Psoas muscle (tissue), 8 donors: ENCODE data around the gene ZBTB46. TPM values are rescaled to one million over a fixed set of nuclear protein-coding genes. Genes with fewer than 3 reads are reported as not detected.
A peak's percentile ranks its signal among the peaks of the same experiment; 100 is the strongest.

Experiments used
- ATAC-seq, 4 donors: fragments of 200-7000 bp; cut with Tn5 transposase; one replicate each; pipeline ENCODE4 v1.9.1; 2020; ENCODE audit warnings: moderate library complexity in 3 of 4, mild to moderate bottlenecking in 2 of 4
- DNase-seq, 2 donors: peaks; one replicate each; pipeline ENCODE4 v3.0.0-alpha.2; 2020
- H3K27ac ChIP-seq: fragments of 200-600 bp; one replicate; pipeline ENCODE4 v1.8.0; 2022
- H3K27me3 ChIP-seq, 3 donors: fragments of 200-600 bp in 1 of 3; one replicate each; pipeline versions ENCODE4 v1.6.1 to v1.8.0; 2013 to 2022; ENCODE audit warnings: low read length in 2 of 3, mild to moderate bottlenecking in 2 of 3, moderate library complexity in 1 of 3; ENCODE audit not compliant: insufficient read depth in 3 of 3
- H3K36me3 ChIP-seq, 2 donors: fragments of 200-600 bp in 1 of 2; one replicate each; pipeline versions ENCODE4 v1.6.1 to v1.8.0; 2013 to 2022; ENCODE audit warnings: low read depth in 1 of 2, mild to moderate bottlenecking in 1 of 2, moderate library complexity in 1 of 2; ENCODE audit not compliant: insufficient read depth in 1 of 2
- H3K4me1 ChIP-seq: fragments of 200-600 bp; one replicate; pipeline ENCODE4 v1.8.0; 2022
- H3K4me3 ChIP-seq: fragments of 200-600 bp; one replicate; pipeline ENCODE4 v1.8.0; 2022; ENCODE audit warnings: mild to moderate bottlenecking
- H3K9me3 ChIP-seq: fragments of 200-600 bp; one replicate; pipeline ENCODE4 v1.8.0; 2022
- WGBS, 3 donors: extraction: QIAGEN DNeasy Blood & Tissue Kit; methylation state at CpG; one replicate each; pipeline versions ENCODE4 v1.1.6 to v1.1.7; 2013; 5-methylcytosine and 5-hydroxymethylcytosine counted together
- intact Hi-C, 2 donors: fragments of 100-400 bp; cut with DNase I; formaldehyde crosslinking; loops; one replicate each; pipeline versions ENCODE4 v1.11.0 to v1.14.2; 2022
- polyA plus RNA-seq, 3 donors: library from polyadenylated mRNA; stranded (reverse); fragments of 200-250 nt; gene quantifications; one replicate each; pipeline ENCODE4 v1.2.3, GENCODE V29; 2013
- total RNA-seq, 4 donors: library from RNA; stranded (reverse); fragmentation: NEBNext Ultra II Directional in 2 of 4; extraction: Animal tissue kit (Norgen Biotek cat#: 25700) in 2 of 4; gene quantifications; one replicate each; pipeline versions ENCODE4 v1.2.1 to v1.2.4, GENCODE V29; 2021 to 2023
- TF ChIP-seq, protein P1 (sequence below): fragments of 200-600 bp; IDR thresholded peaks from one replicate; pipeline ENCODE4 v1.8.0; 2022; ENCODE audit warnings: antibody characterized with exemption
- donor health status: healthy with polysubstance abuse.
- donor health status: DM: no; HTN: no; CAD: no; lungs with moderate emphysema.
- donor health status: Bipolar disorder and iron deficiency.
- donor health status: healthy.
- donor health status: DM: yes; HTN: yes; CAD: no.
- donor health status: DM: no; HTN: no; CAD: no.
- donor health status: DM: no; HTN: no; CAD: no.
- donor health status: DM: yes; HTN: yes; CAD: no.

ZBTB46 gene
- total and polyA plus RNA-seq, 7 donors = 1.3 to 6.4 (median 4.5) TPM

DNA sequence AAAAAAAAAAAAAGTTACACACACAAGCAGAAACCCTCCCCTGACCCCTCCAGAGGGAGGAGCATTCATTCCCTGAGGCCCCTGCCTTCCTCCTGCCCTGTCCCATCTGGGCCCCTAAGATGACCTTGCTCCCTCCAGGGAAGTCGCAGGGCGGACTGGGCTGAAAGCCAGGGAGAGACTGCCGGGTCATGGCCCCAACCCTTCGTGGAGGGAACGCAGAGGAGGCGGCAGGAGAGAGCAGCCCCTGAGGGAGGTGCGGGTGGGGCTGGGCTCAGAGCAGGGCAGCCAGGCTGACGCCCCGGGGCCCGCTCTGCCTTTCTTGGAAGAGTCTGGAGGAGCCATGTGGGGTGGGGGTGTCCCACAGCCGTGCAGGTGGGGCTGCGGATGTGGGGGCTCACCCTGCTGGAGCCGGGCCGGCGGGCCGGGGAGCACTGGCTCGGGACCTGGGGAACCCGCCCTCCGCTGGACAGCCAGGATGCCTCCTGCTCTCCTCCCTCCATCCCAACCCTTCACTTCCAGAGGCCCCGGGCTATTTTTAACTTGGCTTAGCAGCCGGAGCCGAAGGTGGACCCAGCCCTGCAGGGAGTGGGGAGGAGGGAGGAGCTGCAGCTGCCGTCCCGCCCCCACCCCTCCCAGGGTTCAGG lies 15.2 kb upstream of the ZBTB46 start:
- TF ChIP-seq, protein P1, sequence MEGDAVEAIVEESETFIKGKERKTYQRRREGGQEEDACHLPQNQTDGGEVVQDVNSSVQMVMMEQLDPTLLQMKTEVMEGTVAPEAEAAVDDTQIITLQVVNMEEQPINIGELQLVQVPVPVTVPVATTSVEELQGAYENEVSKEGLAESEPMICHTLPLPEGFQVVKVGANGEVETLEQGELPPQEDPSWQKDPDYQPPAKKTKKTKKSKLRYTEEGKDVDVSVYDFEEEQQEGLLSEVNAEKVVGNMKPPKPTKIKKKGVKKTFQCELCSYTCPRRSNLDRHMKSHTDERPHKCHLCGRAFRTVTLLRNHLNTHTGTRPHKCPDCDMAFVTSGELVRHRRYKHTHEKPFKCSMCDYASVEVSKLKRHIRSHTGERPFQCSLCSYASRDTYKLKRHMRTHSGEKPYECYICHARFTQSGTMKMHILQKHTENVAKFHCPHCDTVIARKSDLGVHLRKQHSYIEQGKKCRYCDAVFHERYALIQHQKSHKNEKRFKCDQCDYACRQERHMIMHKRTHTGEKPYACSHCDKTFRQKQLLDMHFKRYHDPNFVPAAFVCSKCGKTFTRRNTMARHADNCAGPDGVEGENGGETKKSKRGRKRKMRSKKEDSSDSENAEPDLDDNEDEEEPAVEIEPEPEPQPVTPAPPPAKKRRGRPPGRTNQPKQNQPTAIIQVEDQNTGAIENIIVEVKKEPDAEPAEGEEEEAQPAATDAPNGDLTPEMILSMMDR = no peak
- Histone ChIP-seq H3K36me3 (no peaks in the 10 kb centered on the region), H3K4me3 (peak overlapping the region; percentile 22), H3K27ac (peak overlapping the region; percentile 41), H3K9me3 (no peaks in the 10 kb centered on the region), H3K4me1 (peaks cover 9% of the 10 kb centered on the region), H3K27me3 (peaks cover 0 to 6% (median 0%) of the 10 kb centered on the region in 3 donors)
- intact Hi-C loops = no loop called here
- DNase-seq = peak in 1 of 2 donors; percentile 58
- WGBS, 3 donors = 1 to 5% (median 3%) methylated on average over 10 to 24 of the region's 24 CpGs
- ATAC-seq = peak; percentile 68 to 75 (median 72)

DNA sequence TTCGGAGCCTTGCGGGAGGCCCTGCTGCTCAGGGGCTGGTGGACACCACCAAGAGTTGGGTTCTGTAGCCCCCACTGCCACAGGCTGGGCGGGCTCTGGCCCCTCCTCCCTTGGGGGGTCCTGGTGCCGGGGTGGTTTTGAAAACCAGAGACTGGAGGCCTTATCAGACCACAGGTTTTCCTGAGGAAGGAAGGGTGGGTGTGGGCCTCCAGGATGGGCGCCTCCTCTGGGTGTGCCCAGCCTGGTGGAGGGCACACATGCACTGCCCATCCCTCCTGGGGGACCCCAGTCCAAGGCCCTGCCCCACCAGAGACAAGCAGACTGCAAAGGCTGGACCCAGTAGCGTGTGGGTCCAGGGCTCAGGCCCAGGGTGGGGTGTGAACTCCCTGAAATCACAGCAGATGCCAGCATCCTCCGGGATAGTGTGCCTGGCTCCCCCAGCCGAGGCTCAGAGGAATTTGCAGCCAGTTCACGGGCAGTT lies 13.5 kb upstream of the ZBTB46 start:
- H3K36me3 ChIP-seq = no peaks in the 10 kb centered on the region
- H3K27ac ChIP-seq = no peak overlapping the region
- H3K4me1 ChIP-seq = peaks cover 9% of the 10 kb centered on the region
- ATAC-seq = no peak
- WGBS, 3 donors = 70 to 75% (median 74%) methylated on average over 9 of the region's 9 CpGs
- no peaks in the 10 kb centered on the region for H3K9me3 ChIP-seq
- H3K27me3 ChIP-seq = peaks cover 0 to 6% (median 0%) of the 10 kb centered on the region in 3 donors
- intact Hi-C loops = no loop called here
- TF ChIP-seq, protein P1 = no peak
- H3K4me3 ChIP-seq = no peak overlapping the region
- DNase-seq = no peak

DNA sequence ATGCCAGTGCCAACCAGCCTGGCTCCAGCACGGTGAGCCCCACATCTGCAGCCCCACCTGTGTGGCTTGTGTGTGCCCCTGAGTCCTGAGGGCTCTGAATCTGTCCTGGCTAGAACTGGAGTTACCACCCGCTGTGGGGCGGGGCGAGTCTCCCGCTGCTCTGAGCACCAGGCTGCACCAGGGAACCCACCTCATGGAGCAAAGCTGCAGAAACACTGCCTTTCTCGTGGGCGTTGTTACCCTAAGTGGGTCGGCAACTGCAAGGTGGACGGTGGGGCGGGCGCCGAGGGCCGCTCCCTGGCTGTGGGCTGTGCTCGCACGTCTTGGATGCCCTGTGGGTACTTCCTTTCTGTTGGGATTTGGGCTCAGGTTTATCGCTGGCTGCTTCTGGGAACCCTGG lies 12.7 kb upstream of the ZBTB46 start:
- DNase-seq (no peak), ATAC-seq (no peak)
- no peaks in the 10 kb centered on the region for H3K36me3 ChIP-seq
- intact Hi-C loops = no loop called here
- H3K27me3 ChIP-seq = peaks cover 0 to 6% (median 0%) of the 10 kb centered on the region in 3 donors
- H3K9me3 ChIP-seq = no peaks in the 10 kb centered on the region
- H3K4me1 ChIP-seq = peaks cover 9% of the 10 kb centered on the region
- TF ChIP-seq, protein P1 = no peak
- WGBS, 3 donors = 73 to 75% (median 75%) methylated on average over 16 of the region's 16 CpGs
- H3K4me3 ChIP-seq = no peak overlapping the region
- no peak overlapping the region for H3K27ac ChIP-seq

DNA sequence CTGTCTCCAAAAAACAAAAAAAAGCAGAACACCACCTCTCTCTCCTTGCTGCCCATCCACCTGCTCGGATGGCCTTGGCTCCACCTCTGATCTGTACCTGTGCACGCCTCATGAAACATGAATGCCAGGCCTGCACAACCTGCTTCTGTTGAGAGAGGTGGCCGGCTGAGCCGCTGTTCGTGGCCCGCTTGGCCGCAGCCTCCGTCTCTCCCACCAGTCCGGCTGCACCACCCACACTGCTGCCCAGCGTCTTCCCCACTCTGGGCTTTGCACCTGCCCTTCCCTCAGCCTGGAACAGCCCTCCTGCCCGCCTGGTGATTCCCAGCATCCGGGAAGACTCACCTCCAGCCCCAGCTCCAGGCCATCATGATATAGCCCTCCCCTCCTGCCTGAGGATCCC lies 12.2 kb upstream of the ZBTB46 start:
- intact Hi-C loops = no loop called here
- ATAC-seq (no peak), DNase-seq (no peak)
- TF ChIP-seq, protein P1 = no peak
- no peaks in the 10 kb centered on the region for H3K9me3 ChIP-seq
- H3K4me1 ChIP-seq = peaks cover 9% of the 10 kb centered on the region
- H3K27me3 ChIP-seq = peaks cover 0 to 6% (median 0%) of the 10 kb centered on the region in 3 donors
- H3K27ac ChIP-seq = no peak overlapping the region
- no peaks in the 10 kb centered on the region for H3K36me3 ChIP-seq
- 89 to 91% (median 90%) methylated on average over 11 to 12 of the region's 12 CpGs for WGBS, 3 donors
- no peak overlapping the region for H3K4me3 ChIP-seq

DNA sequence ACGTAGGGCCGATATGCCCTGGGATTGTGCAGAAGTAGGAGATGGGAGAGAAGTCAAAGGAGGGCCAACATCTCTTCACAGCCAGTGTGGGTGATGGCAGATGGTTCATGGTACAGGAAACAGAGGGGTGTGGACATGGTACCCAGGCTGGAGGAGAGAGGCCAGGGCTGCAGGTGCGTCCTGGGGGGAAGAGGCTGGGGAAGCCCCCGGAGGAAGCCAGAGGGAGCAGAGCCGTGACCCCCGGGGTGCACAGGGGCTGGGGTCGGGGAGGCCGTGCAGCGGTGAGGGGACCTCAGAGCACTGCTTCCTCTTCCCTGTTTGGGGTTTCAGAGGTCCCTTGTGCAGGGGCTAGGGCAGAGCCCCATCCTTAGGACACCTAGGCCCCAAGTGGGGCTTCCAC lies 11.2 kb upstream of the ZBTB46 start:
- WGBS, 3 donors = 77 to 82% (median 78%) methylated on average over 9 of the region's 9 CpGs
- DNase-seq (no peak), ATAC-seq (no peak)
- intact Hi-C loops = no loop called here
- Histone ChIP-seq H3K9me3 (no peaks in the 10 kb centered on the region), H3K27me3 (peaks cover 0 to 6% (median 0%) of the 10 kb centered on the region in 3 donors), H3K36me3 (no peaks in the 10 kb centered on the region), H3K27ac (no peak overlapping the region), H3K4me3 (no peak overlapping the region), H3K4me1 (peaks cover 9% of the 10 kb centered on the region)
- TF ChIP-seq, protein P1 = no peak
